ENCODE results near the gene ORC2.

Gene ORC2

GRCh38 chr2:200961674-200962073 lies 1.8 kb downstream of the ORC2 start:
- Histone ChIP-seq H3K27me3 (replicated peaks) (no peaks in the 10 kb centered on the region), H3K27ac (no peak overlapping the region), H3K4me3 (ENCODE audit: low read depth, low read length) (no peak overlapping the region), H3K36me3 (replicated peaks) (peaks cover 6% of the 10 kb centered on the region)
- in situ Hi-C loops (cut with HindIII; ENCODE audit: low pct_ligation_motif_present, low sequenced_read_pairs) = no loop called here
- DNase-seq = no peak
- no peak for TF ChIP-seq CTCF (IDR thresholded peaks at IDR 0.05; ENCODE audit: low read depth, low read length, missing control alignments)

- Histone ChIP-seq H3K4me3 (ENCODE audit: low read depth, low read length) (no peak overlapping the region), H3K27ac (no peak overlapping the region), H3K27me3 (replicated peaks) (no peaks in the 10 kb centered on the region), H3K36me3 (replicated peaks) (peaks cover 17% of the 10 kb centered on the region)
- TF ChIP-seq CTCF (IDR thresholded peaks at IDR 0.05; ENCODE audit: low read depth, low read length, missing control alignments) = no peak
- no peak for DNase-seq
- in situ Hi-C loops (cut with HindIII; ENCODE audit: low pct_ligation_motif_present, low sequenced_read_pairs) = no loop called here
Measured at GRCh38 chr2:200950378-200950777, 13.1 kb downstream of the ORC2 start.

GRCh38 chr2:200945395-200945729 lies 18.1 kb downstream of the ORC2 start:
- Histone ChIP-seq H3K36me3 (replicated peaks) (peaks cover 9% of the 10 kb centered on the region), H3K27me3 (replicated peaks) (no peaks in the 10 kb centered on the region), H3K27ac (peak overlapping the region; percentile 66), H3K4me3 (ENCODE audit: low read depth, low read length) (no peak overlapping the region)
- no peak for DNase-seq
- no peak for TF ChIP-seq CTCF (IDR thresholded peaks at IDR 0.05; ENCODE audit: low read depth, low read length, missing control alignments)
- in situ Hi-C loops (cut with HindIII; ENCODE audit: low pct_ligation_motif_present, low sequenced_read_pairs) = no loop called here

GRCh38 chr2:200944467-200945394 lies 18.7 kb downstream of the ORC2 start:
- H3K4me3 ChIP-seq (ENCODE audit: low read depth, low read length) = no peak overlapping the region
- no peaks in the 10 kb centered on the region for H3K27me3 ChIP-seq (replicated peaks)
- TF ChIP-seq CTCF (IDR thresholded peaks at IDR 0.05; ENCODE audit: low read depth, low read length, missing control alignments) = no peak
- peaks cover 11% of the 10 kb centered on the region for H3K36me3 ChIP-seq (replicated peaks)
- DNase-seq = peak; percentile 95
- in situ Hi-C loops (cut with HindIII; ENCODE audit: low pct_ligation_motif_present, low sequenced_read_pairs) = no loop called here
- peak overlapping the region; percentile 66 for H3K27ac ChIP-seq

- Histone ChIP-seq H3K4me3 (ENCODE audit: low read depth, low read length) (no peak overlapping the region), H3K27ac (peak overlapping the region; percentile 66), H3K27me3 (replicated peaks) (no peaks in the 10 kb centered on the region), H3K36me3 (replicated peaks) (peaks cover 11% of the 10 kb centered on the region)
- in situ Hi-C loops (cut with HindIII; ENCODE audit: low pct_ligation_motif_present, low sequenced_read_pairs) = no loop called here
- no peak for TF ChIP-seq CTCF (IDR thresholded peaks at IDR 0.05; ENCODE audit: low read depth, low read length, missing control alignments)
- no peak for DNase-seq
Measured at GRCh38 chr2:200943527-200944105, 19.8 kb downstream of the ORC2 start.
